ENCODE data around the gene AHI1.

AHI1 gene

GRCh38 chr6:135449246-135449645 lies 48.3 kb downstream of the AHI1 start:
- no peak for DNase-seq

- no peak for DNase-seq
These were observed 57.3 kb downstream of the AHI1 start for GRCh38 chr6:135440087-135440792.

DNA sequence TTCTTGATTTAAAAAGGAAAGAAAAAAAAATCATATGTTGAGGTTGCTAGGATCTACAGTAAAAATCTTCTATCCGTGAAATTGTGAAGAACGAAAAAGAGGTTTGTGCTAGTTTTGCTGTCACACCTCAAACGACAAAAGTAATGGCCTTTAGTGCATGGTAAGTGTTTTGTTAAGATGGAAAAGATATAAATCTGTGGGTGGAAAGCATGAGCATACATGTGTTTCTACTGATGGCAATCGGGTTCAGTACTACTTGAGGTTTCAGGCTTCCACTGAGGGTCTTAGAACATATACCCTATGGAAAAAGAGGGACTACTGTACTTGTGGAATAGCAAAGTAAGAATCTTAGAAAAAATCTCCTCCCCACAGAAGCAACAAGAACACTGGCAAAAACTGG lies 58.0 kb downstream of the AHI1 start:
- DNase-seq = no peak

DNA sequence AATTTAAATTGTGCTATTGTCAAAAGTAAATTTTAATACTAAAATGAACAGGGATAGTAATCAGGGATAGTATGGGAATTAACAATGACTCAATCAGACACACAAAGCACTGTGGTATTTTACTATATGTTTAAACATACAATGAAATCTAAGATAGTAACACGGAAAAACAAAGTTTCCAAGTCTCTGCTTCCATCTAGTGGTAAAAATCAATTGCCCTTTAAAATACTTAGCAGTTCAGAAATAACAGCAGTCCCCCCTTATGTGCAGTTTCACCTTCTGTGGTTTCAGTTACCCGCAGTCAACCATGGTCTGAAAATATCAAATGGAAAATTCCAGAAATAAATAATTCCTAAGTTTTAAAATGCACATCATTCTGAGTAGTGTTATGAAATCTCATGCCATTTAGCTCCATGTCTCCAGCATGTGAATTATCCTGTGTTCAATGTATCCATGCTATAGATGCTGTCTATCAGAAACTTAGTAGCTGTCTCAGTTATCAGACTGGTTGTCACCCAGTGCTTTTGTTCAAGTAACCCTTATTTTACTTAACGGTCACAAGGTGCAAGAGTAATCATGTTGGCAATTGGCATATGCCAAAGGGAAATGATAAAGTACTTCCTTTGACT lies 58.5 kb downstream of the AHI1 start:
- DNase-seq = peak; percentile 38 to 70 (median 67)

DNA sequence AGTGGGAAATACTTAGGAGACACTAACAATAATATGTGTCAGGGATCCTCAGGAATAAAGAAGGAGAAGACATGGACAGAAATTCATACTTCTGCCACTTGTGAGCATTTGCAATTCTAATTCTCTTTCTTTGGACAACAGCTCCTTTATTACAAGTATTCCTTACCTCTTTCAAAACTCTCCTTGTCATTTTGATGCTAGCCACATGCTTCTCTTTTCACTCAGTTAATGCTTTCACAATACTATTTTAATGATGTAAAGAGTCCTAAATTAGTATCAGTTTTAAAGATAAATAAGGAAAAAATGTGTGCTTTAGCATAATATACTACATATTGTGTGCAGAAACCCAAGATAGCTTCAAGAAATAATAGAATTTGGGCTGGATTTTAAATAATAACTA lies 62.5 kb downstream of the AHI1 start:
- DNase-seq = no peak

DNA sequence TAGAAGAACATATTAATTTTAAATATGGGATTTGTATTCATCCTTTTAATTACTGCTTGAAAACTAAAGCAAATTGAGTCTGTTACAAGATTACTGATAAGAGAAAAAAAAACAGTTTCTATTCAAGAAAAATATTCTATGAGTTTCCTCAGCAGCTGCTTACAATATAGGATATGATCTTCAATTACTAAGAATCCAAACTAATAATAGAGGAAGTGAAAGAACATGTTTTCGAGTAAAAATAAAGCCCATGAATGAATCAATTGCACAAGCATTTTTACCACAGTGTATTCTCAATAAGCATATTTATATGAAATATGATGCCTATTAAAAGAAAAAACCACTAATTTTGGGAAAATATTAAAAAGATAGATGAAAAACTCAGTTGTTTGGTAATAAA lies 63.4 kb downstream of the AHI1 start:
- peak; percentile 20 to 76 (median 75) for DNase-seq

GRCh38 chr6:135428078-135428477 lies 69.5 kb downstream of the AHI1 start:
- no peak for DNase-seq

DNA sequence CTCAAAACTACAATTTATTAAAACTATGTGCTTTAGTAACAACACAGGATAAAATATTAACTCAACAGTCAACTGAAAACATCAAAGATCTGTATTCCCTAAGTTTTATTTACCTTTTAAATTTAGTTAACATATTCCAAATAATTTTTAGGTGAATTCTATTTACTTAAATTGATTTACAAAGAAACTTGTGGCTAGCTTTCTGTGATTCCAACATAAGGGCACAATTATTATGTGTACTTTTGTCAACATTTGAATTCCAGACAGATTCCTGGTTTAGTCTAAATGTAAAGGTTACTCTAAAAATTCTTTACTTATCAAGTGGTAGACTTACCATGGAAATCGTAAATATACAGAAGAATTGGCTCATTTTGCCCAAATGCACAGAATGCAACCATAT lies 70.7 kb downstream of the AHI1 start:
- no peak for DNase-seq

- no peak for DNase-seq
These were observed 73.2 kb downstream of the AHI1 start for GRCh38 chr6:135424385-135424784.

- DNase-seq = peak; percentile 61 to 78 (median 75)
These were observed 73.9 kb downstream of the AHI1 start for GRCh38 chr6:135423649-135424128.

DNA sequence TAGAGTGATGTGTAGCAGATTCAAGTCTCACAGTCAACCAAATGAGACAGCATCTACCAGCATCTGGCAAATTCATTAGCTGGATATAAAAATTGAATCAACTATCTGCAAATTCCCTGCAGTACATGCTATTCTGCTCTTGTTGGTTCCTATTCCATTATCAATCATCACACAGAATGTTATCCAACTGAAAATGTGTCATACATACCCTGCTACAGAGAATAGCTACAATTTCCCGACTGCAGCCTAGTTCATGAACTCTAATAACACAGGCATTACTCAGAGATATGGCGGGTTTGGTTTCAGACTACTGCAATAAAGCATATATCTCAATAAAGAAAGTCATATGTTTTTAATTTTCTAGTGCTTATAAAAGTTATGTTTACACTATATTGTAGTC lies 78.4 kb downstream of the AHI1 start:
- no peak for DNase-seq

GRCh38 chr6:135418040-135418760 lies 79.3 kb downstream of the AHI1 start:
- DNase-seq = no peak

- DNase-seq = no peak
These were observed 84.8 kb downstream of the AHI1 start for GRCh38 chr6:135412761-135413160.

DNA sequence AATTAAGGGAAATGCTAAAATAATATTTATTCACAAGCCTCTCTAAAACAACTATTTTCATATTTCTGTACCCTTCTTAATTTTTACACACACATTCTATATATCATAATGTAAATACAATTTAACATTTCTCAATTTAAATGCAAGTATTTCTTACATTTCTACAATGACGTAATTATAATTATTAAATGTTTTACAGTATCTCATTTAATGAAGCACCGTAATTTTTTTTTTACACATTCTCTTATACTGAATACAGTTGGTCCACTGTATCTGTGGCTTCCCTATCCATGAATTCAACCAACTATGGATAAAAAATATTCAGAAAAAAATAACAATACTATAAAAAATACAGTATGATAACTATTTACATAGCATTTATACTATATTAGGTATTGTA lies 85.7 kb downstream of the AHI1 start:
- no peak for DNase-seq

GRCh38 chr6:135411339-135411738 lies 86.2 kb downstream of the AHI1 start:
- DNase-seq = no peak

GRCh38 chr6:135410856-135411255 lies 86.7 kb downstream of the AHI1 start:
- DNase-seq = no peak

- no peak for DNase-seq
These were observed 94.0 kb downstream of the AHI1 start for GRCh38 chr6:135403584-135403983.

DNA sequence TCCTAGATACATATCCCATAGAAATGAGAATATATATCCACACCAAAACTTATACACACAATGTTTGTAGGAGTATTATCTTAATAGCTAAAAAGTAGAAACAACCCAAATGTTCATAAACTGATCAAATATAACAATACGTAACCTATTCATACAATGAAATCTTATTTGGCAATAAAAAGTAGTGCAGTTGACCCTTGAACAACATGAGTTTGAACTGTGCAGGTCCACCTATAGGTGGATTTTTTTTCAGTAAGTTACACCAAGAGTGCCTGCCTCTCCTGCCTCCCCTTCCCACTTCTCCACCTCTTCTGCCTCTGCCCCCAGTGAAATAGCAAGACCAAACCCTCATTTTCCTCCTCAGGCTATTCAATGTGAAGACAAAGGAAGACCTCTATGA lies 95.2 kb downstream of the AHI1 start:
- DNase-seq = no peak

DNA sequence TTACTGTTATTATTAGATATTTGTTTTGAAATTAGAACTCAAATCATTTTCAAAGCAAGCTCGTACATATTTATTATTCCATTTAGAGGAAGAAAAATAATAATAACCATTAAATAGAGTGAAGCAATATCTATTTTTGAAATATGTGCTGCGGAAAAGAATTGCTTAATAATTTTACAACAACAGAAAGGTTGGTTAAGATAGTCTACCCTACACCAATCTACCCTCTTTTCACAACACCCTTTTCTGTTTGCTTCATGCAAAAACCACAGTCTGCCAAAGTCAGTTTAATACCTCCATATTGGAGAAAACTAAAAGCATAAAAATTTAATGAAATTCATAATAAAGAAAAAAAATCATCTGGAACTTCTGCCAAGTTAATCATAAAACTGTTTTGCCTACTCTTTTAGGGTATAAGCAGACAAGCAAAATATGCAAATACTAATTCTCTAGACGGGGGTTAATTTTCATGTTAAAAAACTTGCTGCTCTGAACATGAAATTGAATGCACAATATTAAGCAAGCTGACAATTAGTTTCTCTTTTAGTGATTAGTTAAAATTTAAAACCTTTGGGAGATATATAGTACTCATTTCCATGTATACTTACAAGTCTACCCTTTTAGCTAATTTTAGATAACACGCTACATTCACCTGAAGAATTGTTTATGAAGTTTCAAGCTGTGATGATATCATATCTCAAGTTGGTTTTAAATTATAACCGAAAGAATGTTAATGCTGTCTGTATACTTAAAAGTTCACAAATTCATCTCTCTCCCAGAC lies 100.2 kb downstream of the AHI1 start:
- peak in 1 of 3 donors; percentile 7 for DNase-seq

DNA sequence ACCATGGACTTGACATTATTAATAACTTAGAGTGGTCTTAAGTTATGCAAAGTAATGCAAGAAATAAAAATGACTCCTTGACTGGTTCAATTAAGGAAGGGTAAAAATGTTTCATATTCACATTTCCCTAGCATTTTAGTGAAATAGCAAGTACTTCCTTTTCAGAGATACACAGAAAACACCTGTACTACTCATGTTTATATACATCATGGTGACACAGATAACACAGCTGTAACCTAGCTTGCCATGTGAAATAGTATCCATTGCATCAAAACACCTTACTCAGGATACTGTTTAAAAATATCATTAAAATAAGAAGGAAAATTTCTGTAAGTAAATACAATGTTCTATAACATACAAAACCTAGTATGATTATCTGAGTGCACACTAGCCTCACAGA lies 102.4 kb downstream of the AHI1 start:
- DNase-seq = no peak

DNA sequence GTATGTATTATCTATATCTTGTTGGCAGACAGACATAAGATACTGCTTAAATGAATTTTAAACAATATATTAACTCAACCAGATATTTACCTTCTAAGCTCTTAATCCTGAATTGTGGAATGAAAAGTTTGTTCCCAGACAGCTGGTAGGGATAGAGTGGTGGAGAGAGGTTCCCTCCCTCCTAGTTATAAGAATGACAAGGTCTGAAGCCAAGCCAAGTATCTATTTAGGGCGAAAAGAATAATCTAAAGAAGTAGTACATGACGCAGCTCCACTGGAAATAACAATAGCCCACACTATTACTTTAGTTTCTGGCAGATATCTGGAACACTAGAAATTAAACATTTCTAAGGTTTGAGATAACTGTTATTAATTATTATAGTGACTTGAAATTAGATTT lies 104.3 kb downstream of the AHI1 start:
- no peak for DNase-seq

- DNase-seq = no peak
These were observed 107.1 kb downstream of the AHI1 start for GRCh38 chr6:135390458-135390857.

GRCh38 chr6:135385299-135385698 lies 112.2 kb downstream of the AHI1 start:
- DNase-seq = no peak
